HG03135 (cell line): ENCODE data around the gene PFDN6.
"Not testable (repeated sequence)": the region's sequence is repeated elsewhere in the genome, so short reads cannot be mapped to it uniquely, and the experiment has no call there.

Source experiments
- ATAC-seq: cut with Tn5 transposase; IDR thresholded peaks from one replicate; pipeline ENCODE4 v1.9.1; 2021; ENCODE audit warnings: mild to moderate bottlenecking, moderate library complexity; ENCODE audit not compliant: unreplicated experiment

PFDN6 gene

DNA sequence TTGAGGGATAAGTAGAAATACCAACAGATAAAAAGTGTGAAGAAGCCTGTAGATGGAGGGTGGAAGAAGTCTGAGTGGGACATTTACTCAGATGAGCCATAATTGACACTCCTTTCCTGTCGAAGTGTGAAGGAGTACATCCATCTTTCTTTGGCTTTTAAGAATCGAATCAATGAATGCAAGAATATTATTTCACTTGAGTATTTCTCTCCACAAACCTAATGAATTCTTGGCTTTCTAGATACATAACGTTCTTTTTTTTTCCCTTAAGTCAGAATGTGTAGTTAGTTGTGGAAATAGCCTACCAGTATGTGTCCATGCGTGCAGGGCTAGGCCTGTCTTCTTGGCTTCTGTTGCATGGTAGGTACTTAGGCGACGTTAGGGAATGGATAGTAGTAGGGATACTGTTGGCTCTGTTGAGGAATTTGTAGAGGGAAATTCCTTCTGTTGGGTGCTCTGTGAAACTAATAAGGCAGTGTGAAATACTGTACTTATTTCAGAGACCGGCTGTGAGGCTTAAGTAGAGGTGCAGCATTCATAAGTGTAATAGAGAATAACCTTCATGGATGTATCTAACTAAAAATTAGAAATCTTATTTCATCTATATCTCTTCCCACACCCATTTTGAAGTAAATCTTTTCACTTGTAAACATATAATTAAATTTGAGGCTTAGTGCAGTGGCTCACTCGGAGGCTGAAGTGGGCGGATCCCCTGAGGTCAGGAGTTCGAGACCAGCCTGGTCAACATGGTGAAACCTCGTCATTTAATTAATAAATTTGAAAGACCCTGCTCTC is 16.1 kb upstream of the PFDN6 start:
- ATAC-seq: no peak

DNA sequence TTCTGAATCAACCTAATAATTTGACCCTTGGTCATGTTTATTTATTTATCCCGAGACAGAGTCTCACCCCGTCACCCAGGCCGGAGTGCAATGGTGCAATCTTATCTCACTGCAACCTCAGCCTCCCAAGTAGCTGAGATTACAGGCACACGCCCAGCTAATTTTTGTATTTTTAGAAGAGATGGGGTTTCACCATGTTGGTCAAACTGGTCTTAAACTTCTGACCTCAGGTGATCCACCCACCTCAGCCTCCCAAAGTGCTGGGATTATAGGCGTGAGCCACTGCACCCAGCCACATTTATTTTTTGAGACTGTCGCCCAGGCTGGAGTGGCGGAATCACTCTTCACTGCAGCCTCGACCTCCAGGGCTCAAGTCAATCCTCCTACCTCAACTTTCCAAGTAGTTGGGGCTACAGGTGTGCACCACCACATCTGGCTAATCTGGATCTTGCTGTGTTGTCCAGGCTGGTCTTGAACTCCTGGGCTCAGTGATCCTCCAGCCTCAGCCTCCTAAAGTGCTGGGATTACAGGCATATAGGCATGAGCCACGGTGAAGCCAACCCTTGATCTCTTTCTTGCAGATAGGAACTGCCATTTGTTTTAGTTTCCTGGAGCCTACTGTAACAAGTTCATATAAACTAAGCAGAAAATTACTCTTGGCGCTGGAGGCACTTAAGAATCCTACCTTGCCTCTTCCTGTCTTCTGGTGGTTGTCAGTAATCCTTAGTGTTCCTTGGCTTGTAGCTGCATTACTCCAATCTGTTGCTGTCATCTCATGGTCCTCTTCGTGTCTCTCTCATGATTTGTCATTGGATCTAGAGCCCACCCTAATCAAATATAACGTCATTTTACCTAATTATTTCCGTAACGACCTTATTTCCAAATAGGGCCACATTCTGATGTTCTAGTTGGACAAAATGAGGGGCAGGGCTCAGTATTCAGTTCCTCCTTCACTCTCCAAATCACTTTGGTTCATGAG is 15.2 kb upstream of the PFDN6 start:
- no peak for ATAC-seq

DNA sequence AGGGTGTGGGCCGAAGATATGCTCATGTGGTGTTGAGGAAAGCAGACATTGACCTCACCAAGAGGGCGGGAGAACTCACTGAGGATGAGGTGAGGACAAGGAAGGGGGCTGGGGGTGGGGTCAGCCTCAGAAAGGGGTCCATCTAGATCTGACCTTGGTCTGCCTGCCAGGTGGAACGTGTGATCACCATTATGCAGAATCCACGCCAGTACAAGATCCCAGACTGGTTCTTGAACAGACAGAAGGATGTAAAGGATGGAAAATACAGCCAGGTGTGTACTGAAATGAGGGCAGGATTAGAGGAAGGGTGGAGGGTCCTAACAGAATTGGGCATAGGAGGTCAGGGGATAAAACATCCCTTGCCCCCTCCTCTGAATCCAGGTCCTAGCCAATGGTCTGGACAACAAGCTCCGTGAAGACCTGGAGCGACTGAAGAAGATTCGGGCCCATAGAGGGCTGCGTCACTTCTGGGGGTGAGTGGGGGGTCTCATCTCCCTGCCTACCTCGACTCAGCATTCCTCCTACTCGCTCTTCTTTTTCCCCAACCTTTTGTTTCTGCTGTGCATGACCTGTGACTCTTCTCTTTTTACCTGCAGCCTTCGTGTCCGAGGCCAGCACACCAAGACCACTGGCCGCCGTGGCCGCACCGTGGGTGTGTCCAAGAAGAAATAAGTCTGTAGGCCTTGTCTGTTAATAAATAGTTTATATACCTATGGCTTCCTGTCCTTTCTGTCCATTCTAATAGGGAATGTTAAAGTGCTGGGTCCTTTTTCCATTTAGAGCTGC is 13.4 kb upstream of the PFDN6 start:
- not testable (repeated sequence) for ATAC-seq

DNA sequence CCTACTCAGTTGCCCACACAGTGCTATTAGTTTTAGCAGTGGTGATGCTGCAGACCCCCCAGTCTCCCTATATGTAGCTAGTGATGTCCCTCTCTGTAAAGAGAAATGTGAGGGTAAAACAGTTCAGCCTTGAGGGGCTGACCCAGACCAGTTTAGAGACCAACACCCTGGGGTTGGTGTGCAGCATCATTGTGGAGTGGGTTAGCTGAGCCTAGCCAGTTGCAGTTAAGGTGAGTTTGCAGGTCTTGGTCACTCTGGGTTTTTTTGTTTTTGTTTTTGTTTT is 12.9 kb upstream of the PFDN6 start:
- ATAC-seq: peak; percentile 1

DNA sequence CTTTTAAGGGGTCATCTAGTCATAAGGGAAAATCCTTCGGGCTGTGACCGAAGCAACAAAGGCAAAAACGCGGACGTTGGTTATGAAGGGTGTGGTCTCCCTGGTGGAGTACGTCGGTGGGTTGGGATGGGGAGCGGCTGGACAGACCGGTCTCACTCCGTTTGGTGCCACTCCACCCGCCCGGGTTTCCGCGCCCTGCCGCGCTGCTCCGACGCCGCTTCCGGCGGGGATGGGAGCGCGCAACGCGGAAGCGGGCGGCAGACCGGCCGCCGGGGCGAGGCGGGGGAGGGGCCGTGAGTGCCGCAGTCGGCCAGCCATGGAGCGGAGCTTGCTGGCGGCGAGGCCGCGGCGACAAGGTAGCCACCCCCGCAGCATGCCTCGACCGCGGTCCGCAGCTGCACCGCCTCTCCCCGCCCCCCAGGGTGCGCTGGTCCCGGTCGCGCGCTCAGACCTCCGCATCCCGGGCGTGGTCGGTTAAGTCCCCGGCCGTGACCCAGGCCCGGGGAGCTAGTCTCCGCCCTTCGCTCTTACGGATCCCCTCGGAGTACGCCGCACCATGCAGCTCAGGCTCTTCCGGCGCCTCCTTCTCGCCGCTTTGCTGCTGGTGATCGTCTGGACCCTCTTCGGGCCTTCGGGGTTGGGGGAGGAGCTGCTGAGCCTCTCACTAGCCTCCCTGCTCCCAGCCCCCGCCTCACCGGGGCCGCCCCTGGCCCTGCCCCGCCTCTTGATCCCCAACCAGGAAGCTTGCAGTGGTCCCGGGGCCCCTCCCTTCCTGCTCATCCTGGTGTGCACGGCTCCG is 12.3 kb upstream of the PFDN6 start, which contains the start of gene B3GALT4:
TSS of gene B3GALT4 (plus strand) at position 260 of the 799 bp plus-strand sequence. CDS start at position 557, 297 bp downstream.
- ATAC-seq: peak; percentile 46

DNA sequence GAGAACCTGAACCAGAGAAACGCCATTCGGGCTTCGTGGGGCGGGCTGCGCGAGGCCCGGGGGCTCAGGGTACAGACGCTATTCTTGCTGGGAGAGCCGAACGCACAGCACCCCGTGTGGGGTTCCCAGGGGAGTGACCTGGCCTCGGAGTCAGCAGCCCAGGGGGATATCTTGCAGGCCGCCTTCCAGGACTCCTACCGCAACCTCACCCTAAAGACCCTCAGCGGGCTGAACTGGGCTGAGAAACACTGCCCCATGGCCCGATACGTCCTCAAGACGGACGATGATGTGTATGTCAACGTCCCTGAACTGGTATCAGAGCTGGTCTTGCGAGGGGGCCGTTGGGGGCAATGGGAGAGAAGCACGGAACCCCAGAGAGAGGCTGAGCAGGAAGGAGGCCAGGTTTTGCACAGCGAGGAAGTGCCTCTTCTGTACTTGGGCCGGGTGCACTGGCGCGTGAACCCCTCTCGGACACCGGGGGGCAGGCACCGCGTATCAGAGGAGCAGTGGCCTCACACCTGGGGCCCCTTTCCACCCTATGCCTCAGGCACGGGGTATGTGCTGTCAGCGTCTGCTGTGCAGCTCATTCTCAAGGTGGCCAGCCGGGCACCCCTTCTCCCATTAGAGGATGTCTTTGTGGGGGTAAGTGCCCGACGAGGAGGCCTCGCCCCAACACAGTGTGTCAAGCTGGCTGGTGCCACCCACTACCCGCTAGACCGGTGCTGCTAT is 11.6 kb upstream of the PFDN6 start:
- ATAC-seq: no peak

DNA sequence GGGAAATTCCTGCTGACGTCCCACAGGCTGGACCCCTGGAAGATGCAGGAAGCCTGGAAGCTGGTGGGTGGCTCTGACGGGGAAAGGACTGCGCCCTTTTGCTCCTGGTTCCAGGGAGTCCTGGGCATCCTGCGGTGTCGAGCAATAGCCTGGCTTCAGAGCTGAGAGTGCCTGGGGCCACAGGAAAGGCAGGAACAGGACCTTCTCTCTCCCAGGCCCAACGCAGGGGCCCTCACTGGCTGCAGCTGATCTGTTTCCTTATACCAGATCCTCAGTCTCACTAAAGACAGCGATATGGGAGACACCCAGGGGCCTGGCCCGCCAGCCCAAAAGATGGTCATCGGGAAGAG is 11.0 kb upstream of the PFDN6 start:
- no peak for ATAC-seq

DNA sequence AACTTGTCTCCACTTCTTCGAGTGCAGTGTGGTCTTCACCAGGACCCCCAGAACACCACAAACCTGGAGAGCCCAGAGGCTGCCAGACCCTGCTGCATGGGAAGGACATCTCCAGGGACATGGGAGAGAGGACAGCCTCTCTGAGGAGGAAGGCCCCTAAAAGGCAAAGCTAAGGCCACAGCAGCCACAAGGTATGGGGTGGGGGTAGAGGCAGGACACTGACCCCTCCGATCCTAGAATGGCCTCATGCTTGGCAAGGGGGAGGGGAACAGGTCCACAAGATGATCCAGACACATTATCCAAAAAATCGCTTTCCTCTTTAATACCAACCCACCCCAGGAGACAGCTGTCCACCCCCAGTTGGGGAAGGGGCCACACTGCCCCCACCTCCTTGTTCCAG is 10.6 kb upstream of the PFDN6 start:
- ATAC-seq: no peak

DNA sequence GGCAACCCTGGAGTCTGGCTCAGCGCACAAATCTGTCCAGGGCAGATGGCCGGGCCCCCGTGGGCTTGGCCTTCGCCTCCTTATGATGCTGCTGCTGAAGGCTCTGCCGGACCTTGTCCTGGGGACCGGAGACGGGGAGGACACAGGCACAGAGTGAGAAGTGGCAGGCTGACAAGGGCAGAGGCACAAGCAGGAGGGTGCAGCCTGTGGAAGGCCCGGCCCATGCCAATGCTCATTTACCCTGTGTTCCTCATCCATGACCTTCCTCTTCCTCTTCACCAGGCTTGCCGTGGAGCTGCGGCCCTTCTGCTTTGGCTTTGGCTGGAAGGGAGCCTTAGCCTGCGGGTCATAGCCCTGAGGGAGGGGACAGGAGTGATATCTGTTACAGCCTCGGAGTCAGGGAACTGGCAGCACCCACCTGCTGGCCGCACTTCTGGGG is 10.1 kb upstream of the PFDN6 start:
- ATAC-seq: no peak

DNA sequence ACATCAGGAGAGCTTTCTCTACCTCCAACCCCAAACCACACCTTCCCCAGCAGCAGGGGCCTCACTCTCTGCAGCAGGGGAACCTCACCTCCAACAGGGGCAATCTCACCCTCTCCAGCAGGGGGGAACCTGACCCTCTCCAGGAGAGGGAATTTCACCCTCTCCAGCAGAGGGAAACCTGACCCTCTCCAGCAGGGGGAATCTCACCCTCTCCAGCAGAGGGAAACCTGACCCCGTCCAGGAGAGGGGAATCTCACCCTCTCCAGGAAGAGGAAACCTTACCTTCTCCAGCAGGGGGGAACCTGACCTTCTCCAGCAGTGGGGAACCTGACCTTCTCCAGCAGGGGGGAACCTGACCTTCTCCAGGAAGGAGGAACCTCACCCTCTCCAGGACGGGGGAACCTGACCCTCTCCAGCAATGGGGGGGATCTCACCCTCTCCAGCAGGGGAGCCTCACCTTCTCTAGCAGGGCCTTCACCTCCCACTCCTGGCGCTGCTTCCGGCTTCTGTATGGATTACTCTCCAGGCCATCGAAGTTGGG is 9.4 kb upstream of the PFDN6 start:
- ATAC-seq: no peak

DNA sequence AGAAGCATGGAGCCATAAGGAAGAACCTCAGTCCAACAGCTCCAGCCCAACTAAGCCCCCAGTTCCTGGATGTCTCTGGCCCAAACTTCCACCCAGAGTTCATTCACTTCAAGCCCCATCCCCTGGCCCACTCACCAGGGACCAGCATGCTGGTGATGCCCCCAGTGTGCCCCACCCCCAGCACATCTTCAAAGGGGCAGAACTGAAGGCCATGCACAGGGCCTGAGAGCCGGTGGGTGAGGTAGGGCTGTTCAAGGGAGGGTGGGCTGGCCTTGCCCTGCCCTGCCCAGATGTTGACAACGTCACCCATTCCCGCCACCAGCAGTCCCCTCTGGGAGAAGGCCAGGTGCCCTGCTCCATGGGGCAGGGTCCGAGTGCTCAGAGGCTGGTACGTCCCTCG is 8.9 kb upstream of the PFDN6 start:
- ATAC-seq: no peak

DNA sequence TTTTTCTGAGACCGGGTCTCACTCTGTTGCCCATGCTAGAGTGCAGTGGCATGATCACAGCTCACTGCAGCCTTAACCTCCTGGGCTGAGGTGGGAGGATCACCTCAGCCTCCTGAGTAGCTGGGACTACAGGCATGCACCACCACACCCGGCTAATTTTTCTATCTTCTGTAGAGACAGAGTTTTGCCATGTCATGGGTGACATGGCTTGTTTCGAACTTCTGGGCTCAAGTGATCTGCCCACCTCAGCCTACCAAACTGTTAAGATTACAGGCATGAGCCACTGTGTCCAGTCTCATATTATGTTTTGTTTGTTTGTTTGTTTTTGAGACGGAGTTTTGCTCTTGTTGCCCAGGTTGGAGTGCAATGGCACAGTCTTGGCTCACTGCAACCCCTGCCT is 4.2 kb upstream of the PFDN6 start:
- not testable (repeated sequence) for ATAC-seq

DNA sequence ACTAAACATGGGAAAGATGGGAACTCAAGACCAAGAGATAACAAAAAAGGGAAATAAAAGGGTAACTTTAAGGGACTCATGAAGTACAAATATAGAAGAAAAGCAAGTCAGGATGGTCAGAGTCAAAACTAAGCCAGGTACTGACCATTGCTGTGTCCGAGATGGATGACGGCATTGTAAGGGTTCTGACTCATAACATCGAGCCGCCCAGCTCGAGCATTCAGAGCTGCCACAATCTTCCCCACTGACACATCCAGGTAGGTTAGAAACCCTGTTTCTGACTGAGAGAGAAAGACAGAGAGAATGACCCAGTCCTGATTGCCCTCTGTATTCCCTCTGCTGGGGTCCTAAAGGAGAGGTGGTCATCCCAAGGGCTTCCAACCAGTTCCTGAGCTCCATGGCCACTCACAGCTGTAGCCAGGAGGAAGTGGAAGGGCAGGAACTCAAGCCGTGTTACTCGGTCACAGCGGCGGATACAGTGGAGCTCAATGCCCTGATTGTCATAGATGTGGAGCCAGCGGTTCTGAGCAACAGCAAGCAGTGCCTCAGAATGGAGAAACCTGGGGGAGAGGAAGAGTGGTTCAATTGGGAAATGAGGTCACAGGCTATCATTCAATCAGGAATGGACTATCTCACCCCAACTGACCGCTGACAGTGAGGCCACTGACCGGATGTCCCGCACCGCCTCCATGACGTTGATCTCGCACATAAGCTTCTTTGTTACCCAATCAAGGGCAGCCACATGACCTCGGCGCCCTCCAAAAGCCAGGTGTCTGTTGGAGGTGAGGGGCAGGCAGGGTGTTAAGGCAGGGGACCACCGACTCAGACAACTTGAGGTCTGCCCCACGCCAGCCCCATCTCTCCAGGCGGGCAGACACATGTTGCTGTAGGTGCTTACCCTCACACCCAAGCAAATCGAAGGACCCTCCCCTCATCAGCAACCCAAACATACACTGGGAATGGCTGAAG is 2.2 kb upstream of the PFDN6 start:
- ATAC-seq: no peak

DNA sequence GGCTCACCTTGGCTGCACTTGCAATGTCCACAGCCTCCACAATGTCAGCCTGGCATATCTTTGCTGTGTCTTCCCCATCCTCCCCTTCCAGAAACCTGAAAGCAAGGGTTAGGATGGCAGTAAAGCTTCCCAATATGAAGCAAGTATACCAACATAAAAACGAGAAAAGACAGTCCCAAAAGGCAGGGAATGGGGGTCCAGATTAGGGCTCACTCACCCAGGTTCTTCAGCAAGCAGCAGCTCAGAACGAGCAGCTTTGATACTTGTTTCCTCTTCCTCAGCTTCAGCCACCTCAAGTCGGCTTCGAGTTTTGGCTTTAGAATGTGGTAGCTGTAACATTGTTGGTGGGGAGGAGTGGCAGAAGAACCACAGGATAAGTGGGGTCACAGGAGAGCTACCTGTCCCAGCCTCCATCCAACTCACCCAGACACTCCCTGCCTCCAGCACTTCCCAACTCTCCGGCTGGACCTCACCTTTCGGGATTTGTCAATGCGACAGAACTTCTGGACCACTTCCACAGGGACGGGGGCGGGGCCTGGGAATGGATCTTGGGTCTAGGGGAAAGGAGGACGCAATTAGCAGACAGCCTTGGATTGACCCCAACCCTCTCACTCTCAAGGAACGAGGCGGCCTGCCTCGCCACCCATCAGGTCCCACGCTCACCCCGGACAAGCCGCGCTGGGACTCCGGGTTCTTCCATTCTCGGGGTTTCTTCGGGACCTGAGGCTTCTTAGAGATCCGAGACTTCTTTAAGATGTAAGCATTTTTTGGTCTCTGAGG is 1.1 kb upstream of the PFDN6 start:
- ATAC-seq: no peak

DNA sequence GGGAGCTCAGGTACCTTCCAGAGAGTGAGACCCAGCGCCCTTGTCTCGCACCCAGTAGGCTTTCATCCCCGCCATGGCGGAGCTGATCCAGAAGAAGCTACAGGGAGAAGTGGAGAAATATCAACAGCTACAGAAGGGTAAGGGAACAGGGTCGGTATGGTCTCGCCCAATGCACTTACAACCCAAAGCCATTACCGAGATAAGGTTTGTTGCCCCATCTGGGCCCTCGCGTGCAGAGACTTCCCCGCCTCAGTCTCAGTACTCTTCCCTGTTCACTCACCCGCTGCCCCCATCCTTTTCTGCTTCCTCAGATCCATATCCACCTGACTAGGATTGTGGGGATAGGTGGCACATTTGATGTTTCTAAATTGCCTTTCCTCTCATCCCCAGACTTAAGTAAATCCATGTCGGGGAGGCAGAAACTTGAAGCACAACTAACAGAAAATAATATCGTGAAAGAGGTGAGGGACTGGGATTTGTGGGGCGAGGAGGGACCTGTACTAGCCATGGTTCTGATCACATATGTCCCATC is 449 bp downstream of the PFDN6 start:
- ATAC-seq: peak; percentile 16

DNA sequence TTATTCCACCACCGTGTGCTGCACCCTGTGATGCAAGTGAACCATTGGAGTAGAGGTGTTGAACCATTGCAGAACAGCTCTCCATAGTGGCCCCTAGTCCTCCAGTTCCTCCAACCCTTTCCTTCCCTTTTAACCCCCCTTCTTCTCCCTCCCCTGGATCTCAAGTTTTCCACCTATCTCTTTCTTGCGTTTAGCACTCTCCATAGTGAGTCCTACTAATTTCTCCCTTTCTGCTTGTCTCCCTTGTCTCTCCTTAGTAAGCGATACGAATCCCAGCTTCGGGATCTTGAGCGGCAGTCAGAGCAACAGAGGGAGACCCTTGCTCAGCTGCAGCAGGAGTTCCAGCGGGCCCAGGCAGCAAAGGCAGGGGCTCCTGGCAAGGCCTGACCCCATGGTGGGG is 1.1 kb downstream of the PFDN6 start:
- ATAC-seq: no peak

DNA sequence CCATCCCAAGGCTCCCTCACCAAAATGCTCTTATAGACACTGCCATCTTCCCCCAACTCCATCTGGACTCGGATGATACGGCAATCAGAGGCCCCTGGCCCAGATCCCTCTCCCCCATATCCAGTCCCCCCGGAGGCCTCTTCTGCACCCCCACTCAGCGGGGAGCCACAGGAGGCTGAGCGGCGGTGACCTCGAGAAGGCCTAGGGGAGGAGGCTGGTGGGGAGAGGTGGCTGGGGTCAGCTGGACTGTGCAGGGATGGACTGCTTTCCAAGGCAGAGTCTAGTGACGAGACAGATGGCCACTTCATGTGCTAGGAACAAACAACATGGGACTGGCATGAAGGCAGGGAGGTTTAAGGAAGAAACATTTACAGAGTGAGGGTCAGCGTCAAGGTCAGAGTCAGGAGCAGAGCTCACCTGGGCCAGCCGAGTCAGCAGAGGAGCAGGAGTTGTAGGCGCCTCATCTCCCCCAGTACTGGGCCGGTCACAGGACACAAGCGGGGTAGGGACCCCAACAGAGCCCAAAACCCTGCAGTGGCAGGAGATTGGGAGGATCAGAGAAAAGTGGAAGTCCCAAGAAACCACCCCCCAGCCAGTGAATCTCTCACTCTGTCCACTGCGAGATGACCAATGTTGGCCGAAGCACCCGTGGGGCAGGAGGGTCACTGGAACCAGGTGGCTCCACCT is 3.7 kb downstream of the PFDN6 start:
- no peak for ATAC-seq
